Measurements from ENCODE around the gene LDLRAD4. TPM values are rescaled to one million over a fixed set of nuclear protein-coding genes. Genes with fewer than 3 reads are reported as not detected.

Gene LDLRAD4
- total and polyA plus RNA-seq, 2 experiments from 2014 or later, result 0.73 to 1.9 TPM

DNA sequence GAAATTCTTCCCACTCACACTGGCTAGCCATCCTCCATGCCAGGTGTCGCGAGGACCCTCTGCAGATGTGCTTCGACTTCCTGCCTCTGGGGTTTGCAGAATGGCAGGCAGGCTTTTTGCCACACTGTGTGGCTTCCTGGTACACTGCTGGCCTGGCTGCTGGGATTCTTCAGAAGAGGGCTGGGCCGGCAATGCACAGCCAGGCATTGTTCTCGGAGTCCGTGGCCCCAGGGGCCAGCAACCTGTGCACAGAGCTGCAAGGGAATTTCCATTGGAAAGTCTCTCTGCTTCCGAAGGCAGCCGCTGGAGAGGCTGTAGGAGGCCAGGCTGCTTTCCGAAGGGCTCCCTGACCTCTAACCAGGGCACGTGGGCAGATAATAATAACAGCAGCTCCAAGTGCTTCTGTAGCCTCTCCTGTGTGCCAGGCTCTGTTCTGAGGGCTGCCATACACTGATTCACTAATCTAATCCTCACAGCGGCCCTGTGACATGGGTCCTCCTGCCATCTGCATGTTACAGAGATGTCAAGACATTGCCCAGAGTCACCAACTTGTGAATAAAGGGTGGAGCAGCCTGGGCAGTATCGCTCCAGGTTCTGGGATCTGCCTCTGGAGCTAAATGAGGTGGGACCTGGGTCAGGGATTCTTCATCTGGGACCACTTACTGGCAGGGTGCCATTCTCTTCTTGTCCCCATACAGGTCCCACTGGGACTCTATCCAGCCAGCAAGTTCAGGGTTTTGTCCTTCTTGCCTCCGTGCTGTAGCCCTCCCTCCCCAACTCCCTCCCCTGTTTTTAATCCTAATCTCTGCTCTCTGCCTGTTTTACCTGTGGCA, 5.0 kb downstream of the LDLRAD4 start (continued):
- TF ChIP-seq, protein P1, sequence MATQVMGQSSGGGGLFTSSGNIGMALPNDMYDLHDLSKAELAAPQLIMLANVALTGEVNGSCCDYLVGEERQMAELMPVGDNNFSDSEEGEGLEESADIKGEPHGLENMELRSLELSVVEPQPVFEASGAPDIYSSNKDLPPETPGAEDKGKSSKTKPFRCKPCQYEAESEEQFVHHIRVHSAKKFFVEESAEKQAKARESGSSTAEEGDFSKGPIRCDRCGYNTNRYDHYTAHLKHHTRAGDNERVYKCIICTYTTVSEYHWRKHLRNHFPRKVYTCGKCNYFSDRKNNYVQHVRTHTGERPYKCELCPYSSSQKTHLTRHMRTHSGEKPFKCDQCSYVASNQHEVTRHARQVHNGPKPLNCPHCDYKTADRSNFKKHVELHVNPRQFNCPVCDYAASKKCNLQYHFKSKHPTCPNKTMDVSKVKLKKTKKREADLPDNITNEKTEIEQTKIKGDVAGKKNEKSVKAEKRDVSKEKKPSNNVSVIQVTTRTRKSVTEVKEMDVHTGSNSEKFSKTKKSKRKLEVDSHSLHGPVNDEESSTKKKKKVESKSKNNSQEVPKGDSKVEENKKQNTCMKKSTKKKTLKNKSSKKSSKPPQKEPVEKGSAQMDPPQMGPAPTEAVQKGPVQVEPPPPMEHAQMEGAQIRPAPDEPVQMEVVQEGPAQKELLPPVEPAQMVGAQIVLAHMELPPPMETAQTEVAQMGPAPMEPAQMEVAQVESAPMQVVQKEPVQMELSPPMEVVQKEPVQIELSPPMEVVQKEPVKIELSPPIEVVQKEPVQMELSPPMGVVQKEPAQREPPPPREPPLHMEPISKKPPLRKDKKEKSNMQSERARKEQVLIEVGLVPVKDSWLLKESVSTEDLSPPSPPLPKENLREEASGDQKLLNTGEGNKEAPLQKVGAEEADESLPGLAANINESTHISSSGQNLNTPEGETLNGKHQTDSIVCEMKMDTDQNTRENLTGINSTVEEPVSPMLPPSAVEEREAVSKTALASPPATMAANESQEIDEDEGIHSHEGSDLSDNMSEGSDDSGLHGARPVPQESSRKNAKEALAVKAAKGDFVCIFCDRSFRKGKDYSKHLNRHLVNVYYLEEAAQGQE (IDR thresholded peaks at IDR 0.05; ENCODE audit: unreplicated experiment), result no peak
- no peak for TF ChIP-seq ZNF331 (CRISPR knock-in tag; IDR thresholded peaks at IDR 0.05; ENCODE audit: low read depth)

DNA sequence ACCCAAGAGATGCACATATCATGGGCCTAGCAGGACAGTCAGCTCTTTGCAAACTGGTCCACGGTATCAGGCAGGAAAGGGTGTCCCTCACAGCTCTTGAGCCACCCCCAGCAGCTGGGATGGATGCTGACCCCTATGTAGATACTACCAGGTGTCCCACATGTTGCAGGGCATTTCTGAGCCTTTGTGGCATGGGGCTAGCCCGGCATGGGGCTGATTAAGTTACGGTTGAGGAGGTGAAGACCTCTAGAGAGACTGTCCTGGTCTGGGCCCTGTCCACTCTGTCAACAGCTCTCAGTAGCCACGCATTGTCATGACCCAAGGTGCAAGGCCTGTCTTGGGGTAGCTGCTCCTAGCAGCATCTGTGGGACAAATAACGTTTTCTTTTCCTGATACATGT, 6.7 kb downstream of the LDLRAD4 start:
- Histone ChIP-seq H3K79me2 (replicated peaks; ENCODE audit: insufficient read depth) (no peaks in the 10 kb centered on the region), H3K4me3 (no peak overlapping the region), H2AFZ (no peak overlapping the region), H3K27ac (ENCODE audit: low read depth) (no peak overlapping the region), H3K4me1 (ENCODE audit: insufficient read depth) (peaks cover 14% of the 10 kb centered on the region; the same call in 1 of the 2 replicates), H3F3A (replicated peaks; ENCODE audit: low read depth) (no peaks in the 10 kb centered on the region), H3K36me3 (ENCODE audit: insufficient read depth) (no peaks in the 10 kb centered on the region), H4K20me1 (replicated peaks; ENCODE audit: insufficient read depth) (no peaks in the 10 kb centered on the region), H3K4me2 (no peak overlapping the region), H3K27me3 (ENCODE audit: insufficient read depth) (peaks cover 6% of the 10 kb centered on the region), H3K9me2 (ENCODE audit: insufficient read depth) (no peaks in the 10 kb centered on the region)
- Mint-ChIP-seq H3K27me3 (ENCODE audit: insufficient read depth, low read depth, poor library complexity) (peaks cover 8% of the 10 kb centered on the region), H3K4me1 (peaks cover 16% of the 10 kb centered on the region), H3K27ac (no peak overlapping the region), H3K36me3 (ENCODE audit: low read depth) (no peaks in the 10 kb centered on the region; the same call in 2 of the 3 replicates), H3K9me3 (no peaks in the 10 kb centered on the region), H3K4me3 (no peak overlapping the region)
- no peak for TF ChIP-seq CREB1 (CRISPR knock-in tag; IDR thresholded peaks at IDR 0.05; ENCODE audit: low read depth)
- ATAC-seq (no peak), DNase-seq (ENCODE audit: low spot score) (no peak)

DNA sequence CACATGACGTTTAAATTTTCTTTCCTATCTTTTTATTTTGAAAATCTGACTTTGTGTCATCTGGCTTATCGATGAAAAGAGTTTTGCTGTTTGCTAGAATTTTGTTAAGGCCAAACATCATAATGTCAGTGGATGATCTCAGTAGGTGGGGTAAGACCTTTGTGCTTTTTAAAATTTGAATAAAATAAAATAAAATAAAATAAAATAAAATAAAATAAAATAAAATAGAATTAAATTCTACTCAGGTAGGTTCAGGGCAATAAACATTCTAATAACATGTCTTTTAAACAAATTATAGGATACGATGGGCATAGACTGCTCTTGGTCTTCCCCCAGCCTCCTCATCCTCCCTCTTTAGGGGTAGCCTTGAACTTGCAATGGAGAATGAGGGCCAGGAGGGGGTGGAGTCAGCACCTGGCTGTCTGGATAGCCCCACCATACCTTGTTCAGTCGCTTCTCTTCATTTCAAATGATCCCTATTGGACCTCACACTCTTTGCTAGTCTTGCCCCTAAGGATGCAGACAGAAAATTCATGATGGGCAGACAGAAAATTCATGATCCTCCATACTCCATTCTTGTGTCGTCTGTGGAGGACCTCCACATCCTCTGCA, 8.1 kb downstream of the LDLRAD4 start:
- DNase-seq (ENCODE audit: low spot score), result no peak
- Histone ChIP-seq H3K27ac (ENCODE audit: low read depth) (no peak overlapping the region), H3K27me3 (ENCODE audit: insufficient read depth) (no peaks in the 10 kb centered on the region), H3K4me1 (ENCODE audit: insufficient read depth) (peaks cover 14% of the 10 kb centered on the region; the same call in 1 of the 2 replicates), H3K4me2 (no peak overlapping the region), H3K36me3 (ENCODE audit: insufficient read depth) (no peaks in the 10 kb centered on the region), H3F3A (replicated peaks; ENCODE audit: low read depth) (no peaks in the 10 kb centered on the region), H2AFZ (no peak overlapping the region), H3K9me2 (ENCODE audit: insufficient read depth) (no peaks in the 10 kb centered on the region), H4K20me1 (replicated peaks; ENCODE audit: insufficient read depth) (no peaks in the 10 kb centered on the region), H3K79me2 (replicated peaks; ENCODE audit: insufficient read depth) (no peaks in the 10 kb centered on the region), H3K4me3 (no peak overlapping the region)
- no peak overlapping the region for H3K27ac Mint-ChIP-seq
- peaks cover 5% of the 10 kb centered on the region for H3K27me3 Mint-ChIP-seq (ENCODE audit: insufficient read depth, low read depth, poor library complexity)
- peaks cover 16% of the 10 kb centered on the region for H3K4me1 Mint-ChIP-seq
- H3K4me3 Mint-ChIP-seq, result no peak overlapping the region
- ATAC-seq, result peak; percentile 44; the same call in 2 of the 3 replicates
- no peaks in the 10 kb centered on the region; the same call in 2 of the 3 replicates for H3K36me3 Mint-ChIP-seq (ENCODE audit: low read depth)
- no peaks in the 10 kb centered on the region for H3K9me3 Mint-ChIP-seq
- no peak for TF ChIP-seq NANOG (IDR thresholded peaks at IDR 0.05; ENCODE audit: borderline replicate concordance)
- TF ChIP-seq, protein P2, sequence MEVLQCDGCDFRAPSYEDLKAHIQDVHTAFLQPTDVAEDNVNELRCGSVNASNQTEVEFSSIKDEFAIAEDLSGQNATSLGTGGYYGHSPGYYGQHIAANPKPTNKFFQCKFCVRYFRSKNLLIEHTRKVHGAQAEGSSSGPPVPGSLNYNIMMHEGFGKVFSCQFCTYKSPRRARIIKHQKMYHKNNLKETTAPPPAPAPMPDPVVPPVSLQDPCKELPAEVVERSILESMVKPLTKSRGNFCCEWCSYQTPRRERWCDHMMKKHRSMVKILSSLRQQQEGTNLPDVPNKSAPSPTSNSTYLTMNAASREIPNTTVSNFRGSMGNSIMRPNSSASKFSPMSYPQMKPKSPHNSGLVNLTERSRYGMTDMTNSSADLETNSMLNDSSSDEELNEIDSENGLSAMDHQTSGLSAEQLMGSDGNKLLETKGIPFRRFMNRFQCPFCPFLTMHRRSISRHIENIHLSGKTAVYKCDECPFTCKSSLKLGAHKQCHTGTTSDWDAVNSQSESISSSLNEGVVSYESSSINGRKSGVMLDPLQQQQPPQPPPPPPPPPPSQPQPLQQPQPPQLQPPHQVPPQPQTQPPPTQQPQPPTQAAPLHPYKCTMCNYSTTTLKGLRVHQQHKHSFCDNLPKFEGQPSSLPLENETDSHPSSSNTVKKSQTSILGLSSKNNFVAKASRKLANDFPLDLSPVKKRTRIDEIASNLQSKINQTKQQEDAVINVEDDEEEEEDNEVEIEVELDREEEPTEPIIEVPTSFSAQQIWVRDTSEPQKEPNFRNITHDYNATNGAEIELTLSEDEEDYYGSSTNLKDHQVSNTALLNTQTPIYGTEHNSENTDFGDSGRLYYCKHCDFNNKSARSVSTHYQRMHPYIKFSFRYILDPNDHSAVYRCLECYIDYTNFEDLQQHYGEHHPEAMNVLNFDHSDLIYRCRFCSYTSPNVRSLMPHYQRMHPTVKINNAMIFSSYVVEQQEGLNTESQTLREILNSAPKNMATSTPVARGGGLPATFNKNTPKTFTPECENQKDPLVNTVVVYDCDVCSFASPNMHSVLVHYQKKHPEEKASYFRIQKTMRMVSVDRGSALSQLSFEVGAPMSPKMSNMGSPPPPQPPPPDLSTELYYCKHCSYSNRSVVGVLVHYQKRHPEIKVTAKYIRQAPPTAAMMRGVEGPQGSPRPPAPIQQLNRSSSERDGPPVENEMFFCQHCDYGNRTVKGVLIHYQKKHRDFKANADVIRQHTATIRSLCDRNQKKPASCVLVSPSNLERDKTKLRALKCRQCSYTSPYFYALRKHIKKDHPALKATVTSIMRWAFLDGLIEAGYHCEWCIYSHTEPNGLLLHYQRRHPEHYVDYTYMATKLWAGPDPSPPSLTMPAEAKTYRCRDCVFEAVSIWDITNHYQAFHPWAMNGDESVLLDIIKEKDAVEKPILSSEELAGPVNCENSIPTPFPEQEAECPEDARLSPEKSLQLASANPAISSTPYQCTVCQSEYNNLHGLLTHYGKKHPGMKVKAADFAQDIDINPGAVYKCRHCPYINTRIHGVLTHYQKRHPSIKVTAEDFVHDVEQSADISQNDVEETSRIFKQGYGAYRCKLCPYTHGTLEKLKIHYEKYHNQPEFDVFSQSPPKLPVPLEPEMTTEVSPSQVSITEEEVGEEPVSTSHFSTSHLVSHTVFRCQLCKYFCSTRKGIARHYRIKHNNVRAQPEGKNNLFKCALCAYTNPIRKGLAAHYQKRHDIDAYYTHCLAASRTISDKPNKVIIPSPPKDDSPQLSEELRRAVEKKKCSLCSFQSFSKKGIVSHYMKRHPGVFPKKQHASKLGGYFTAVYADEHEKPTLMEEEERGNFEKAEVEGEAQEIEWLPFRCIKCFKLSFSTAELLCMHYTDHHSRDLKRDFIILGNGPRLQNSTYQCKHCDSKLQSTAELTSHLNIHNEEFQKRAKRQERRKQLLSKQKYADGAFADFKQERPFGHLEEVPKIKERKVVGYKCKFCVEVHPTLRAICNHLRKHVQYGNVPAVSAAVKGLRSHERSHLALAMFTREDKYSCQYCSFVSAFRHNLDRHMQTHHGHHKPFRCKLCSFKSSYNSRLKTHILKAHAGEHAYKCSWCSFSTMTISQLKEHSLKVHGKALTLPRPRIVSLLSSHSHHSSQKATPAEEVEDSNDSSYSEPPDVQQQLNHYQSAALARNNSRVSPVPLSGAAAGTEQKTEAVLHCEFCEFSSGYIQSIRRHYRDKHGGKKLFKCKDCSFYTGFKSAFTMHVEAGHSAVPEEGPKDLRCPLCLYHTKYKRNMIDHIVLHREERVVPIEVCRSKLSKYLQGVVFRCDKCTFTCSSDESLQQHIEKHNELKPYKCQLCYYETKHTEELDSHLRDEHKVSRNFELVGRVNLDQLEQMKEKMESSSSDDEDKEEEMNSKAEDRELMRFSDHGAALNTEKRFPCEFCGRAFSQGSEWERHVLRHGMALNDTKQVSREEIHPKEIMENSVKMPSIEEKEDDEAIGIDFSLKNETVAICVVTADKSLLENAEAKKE (CRISPR knock-in tag; IDR thresholded peaks at IDR 0.05), result no peak

All from GM23338 (cell line).